OCI-LY1 (cell line): ENCODE results near the gene MYMX.

Experiments used
- H2AFZ ChIP-seq: fragments of 200-600 bp; sonication (generic), shearing (Covaris generic); 2 replicates; pipeline ENCODE4 v1.6.0; 2014; ENCODE audit warnings: antibody characterized with exemption, mild to moderate bottlenecking, low read length
- H3F3A ChIP-seq: fragments of 200-600 bp; sonication (generic), shearing (Covaris generic); 2 replicates; pipeline ENCODE4 v1.6.0; 2014; ENCODE audit warnings: mild to moderate bottlenecking, antibody characterized with exemption, low read length, moderate library complexity; ENCODE audit not compliant: insufficient read depth
- H3K27ac ChIP-seq: fragments of 200-600 bp; sonication (generic); 2 replicates; pipeline ENCODE4 v1.5.1; 2014; ENCODE audit warnings: low read length, mixed run types, mild to moderate bottlenecking, low read depth; ENCODE audit not compliant: poor library complexity, severe bottlenecking
- H3K27me3 ChIP-seq: fragments of 200-600 bp; sonication (generic); 2 replicates; pipeline ENCODE4 v1.6.0; 2014; ENCODE audit warnings: antibody characterized with exemption, mild to moderate bottlenecking, low read length, moderate library complexity; ENCODE audit not compliant: insufficient read depth
- H3K36me3 ChIP-seq: fragments of 200-600 bp; sonication (generic); 2 replicates; pipeline ENCODE4 v1.6.1; 2014; ENCODE audit warnings: mild to moderate bottlenecking, antibody characterized with exemption, low read length, moderate library complexity, mixed read lengths; ENCODE audit not compliant: insufficient read depth
- H3K4me1 ChIP-seq: fragments of 200-600 bp; sonication (generic); 2 replicates; pipeline ENCODE4 v1.5.1; 2014; ENCODE audit warnings: mild to moderate bottlenecking, low read length, moderate library complexity; ENCODE audit not compliant: insufficient read depth, severe bottlenecking
- H3K4me2 ChIP-seq: fragments of 200-600 bp; sonication (generic), shearing (Covaris generic); 2 replicates; pipeline ENCODE4 v1.6.1; 2014; ENCODE audit warnings: low read length
- H3K4me3 ChIP-seq: fragments of 200-600 bp; sonication (generic); 2 replicates; pipeline ENCODE4 v1.5.1; 2014; ENCODE audit warnings: low read length, low read depth, mild to moderate bottlenecking, mixed read lengths; ENCODE audit not compliant: poor library complexity, severe bottlenecking
- H3K79me2 ChIP-seq: fragments of 200-600 bp; shearing (Covaris generic); 2 replicates; pipeline ENCODE4 v1.6.1; 2016; ENCODE audit warnings: mixed run types, low read length, mixed read lengths; ENCODE audit not compliant: insufficient read depth
- H3K9ac ChIP-seq: fragments of 200-600 bp; sonication (generic), shearing (Covaris generic); 2 replicates; pipeline ENCODE4 v1.6.1; 2014; ENCODE audit warnings: mild to moderate bottlenecking, low read length, mixed read lengths
- H3K9me2 ChIP-seq: fragments of 200-600 bp; sonication (generic), shearing (Covaris generic); 2 replicates; pipeline ENCODE4 v1.6.1; 2014; ENCODE audit warnings: low read depth, mild to moderate bottlenecking, low read length, mixed read lengths
- H3K9me3 ChIP-seq: fragments of 200-600 bp; shearing (Covaris generic); 2 replicates; pipeline ENCODE4 v1.6.1; 2014; ENCODE audit warnings: low read length, mixed read lengths
- H4K20me1 ChIP-seq: fragments of 200-600 bp; sonication (generic), shearing (Covaris generic); 2 replicates; pipeline ENCODE4 v1.6.0; 2016; ENCODE audit warnings: mild to moderate bottlenecking, low read length; ENCODE audit not compliant: insufficient read depth
- EZH2 ChIP-seq: fragments of 200-600 bp; sonication (generic), shearing (Covaris generic); IDR thresholded peaks from 2 replicates; pipeline ENCODE4 v1.8.0; 2017; ENCODE audit warnings: borderline replicate concordance, mixed run types, mild to moderate bottlenecking, antibody characterized with exemption, low read length, moderate library complexity, mixed read lengths
- TF ChIP-seq, protein P1 (sequence below): fragments of 200-600 bp; sonication (generic), shearing (Covaris generic); IDR thresholded peaks from 2 replicates; pipeline ENCODE4 v1.5.1; 2017; ENCODE audit warnings: mild to moderate bottlenecking, antibody characterized with exemption, low read length, moderate library complexity, mixed read lengths

Gene MYMX

DNA sequence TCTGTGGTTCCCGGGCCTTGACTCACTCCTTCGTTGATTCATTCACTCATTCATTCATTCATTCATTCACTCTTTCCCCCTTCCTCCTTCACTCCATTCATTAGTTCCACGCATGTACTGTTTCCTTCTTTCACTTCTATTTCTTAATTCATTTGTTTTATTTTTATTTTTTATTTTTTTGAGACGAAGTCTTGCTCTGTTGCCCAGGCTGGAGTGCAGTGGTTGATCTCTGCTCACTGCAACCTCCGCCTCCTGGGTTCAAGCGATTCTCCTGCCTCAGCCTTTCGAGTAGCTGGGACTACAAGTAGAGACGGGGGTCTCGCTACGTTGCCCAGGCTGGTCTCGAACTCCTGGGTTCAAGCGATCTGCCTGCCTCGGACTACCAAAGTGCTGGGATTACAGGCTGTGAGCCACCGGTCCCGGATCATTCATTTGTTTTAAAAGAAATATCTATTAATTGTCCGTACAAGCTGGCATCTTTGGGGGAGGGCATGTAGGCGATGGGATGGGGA is 49.1 kb downstream of the MYMX start:
- no peaks in the 10 kb centered on the region for H3F3A ChIP-seq
- peaks cover 44% of the 10 kb centered on the region for H3K4me1 ChIP-seq
- H3K9ac ChIP-seq: no peak overlapping the region
- H4K20me1 ChIP-seq: no peaks in the 10 kb centered on the region
- H2AFZ ChIP-seq: no peak overlapping the region
- peak overlapping the region; percentile 91 for H3K4me2 ChIP-seq
- H3K27ac ChIP-seq: no peak overlapping the region
- no peaks in the 10 kb centered on the region for H3K9me3 ChIP-seq
- no peak for TF ChIP-seq EZH2
- TF ChIP-seq, protein P1, sequence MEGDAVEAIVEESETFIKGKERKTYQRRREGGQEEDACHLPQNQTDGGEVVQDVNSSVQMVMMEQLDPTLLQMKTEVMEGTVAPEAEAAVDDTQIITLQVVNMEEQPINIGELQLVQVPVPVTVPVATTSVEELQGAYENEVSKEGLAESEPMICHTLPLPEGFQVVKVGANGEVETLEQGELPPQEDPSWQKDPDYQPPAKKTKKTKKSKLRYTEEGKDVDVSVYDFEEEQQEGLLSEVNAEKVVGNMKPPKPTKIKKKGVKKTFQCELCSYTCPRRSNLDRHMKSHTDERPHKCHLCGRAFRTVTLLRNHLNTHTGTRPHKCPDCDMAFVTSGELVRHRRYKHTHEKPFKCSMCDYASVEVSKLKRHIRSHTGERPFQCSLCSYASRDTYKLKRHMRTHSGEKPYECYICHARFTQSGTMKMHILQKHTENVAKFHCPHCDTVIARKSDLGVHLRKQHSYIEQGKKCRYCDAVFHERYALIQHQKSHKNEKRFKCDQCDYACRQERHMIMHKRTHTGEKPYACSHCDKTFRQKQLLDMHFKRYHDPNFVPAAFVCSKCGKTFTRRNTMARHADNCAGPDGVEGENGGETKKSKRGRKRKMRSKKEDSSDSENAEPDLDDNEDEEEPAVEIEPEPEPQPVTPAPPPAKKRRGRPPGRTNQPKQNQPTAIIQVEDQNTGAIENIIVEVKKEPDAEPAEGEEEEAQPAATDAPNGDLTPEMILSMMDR: no peak
- H3K9me2 ChIP-seq: no peaks in the 10 kb centered on the region
- 0 out of 2 replicates have a peak, but pooled peaks cover 6% of the 10 kb centered on the region for H3K27me3 ChIP-seq
- no peaks in the 10 kb centered on the region for H3K79me2 ChIP-seq
- H3K36me3 ChIP-seq: peaks cover 12% of the 10 kb centered on the region; the same call in 1 of the 2 replicates
- peak overlapping the region; percentile 76 for H3K4me3 ChIP-seq

DNA sequence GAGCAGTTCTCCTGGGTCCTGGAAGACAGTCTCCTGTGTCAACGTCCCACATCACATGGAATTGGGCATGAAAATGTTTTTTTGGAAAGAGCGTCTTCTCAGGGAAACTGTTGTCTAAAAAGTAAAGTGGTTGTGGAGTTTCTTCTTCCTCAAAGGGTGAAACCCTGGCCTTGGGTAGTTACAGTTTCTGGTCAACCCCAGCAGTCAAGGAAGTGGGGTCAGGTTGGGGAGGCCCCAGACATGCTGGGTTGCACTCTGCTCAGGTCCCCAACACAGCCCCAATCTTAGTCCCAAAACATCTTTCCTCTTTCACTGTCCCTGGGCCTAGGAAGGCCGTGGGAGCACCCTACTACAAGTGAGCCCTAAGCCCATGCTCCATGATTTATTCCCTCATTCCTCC is 49.6 kb downstream of the MYMX start:
- peaks cover 38% of the 10 kb centered on the region for H3K4me1 ChIP-seq
- no peak overlapping the region for H3K27ac ChIP-seq
- H3K27me3 ChIP-seq: 0 out of 2 replicates have a peak, but pooled peaks cover 6% of the 10 kb centered on the region
- H3K4me2 ChIP-seq: no peak overlapping the region
- H3K9me3 ChIP-seq: no peaks in the 10 kb centered on the region
- no peak overlapping the region for H2AFZ ChIP-seq
- H3K36me3 ChIP-seq: peaks cover 12% of the 10 kb centered on the region; the same call in 1 of the 2 replicates
- H3K9ac ChIP-seq: no peak overlapping the region
- no peaks in the 10 kb centered on the region for H3F3A ChIP-seq
- no peaks in the 10 kb centered on the region for H4K20me1 ChIP-seq
- H3K79me2 ChIP-seq: no peaks in the 10 kb centered on the region
- H3K4me3 ChIP-seq: no peak overlapping the region
- TF ChIP-seq EZH2: no peak
- TF ChIP-seq, protein P1: no peak
- no peaks in the 10 kb centered on the region for H3K9me2 ChIP-seq

DNA sequence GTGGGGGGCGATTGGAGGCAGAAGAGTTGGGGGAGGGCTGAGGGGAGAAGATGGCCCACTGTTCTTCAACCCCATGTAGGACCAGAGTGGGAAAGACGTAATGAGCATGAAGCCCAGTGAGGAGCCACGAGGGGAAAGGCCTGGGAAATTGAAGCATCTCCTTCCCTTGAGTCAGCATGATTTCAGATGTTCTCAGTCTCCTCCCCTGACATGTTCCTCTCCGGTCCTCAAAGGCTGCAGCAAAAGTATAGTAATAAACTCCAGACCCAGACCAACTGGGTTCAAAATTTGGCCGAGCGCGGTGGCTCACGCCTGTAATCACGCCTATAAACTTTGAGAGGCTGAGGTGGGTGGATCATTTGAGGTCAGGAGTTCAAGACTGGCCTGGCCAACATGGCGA is 50.5 kb downstream of the MYMX start:
- H3K27me3 ChIP-seq: 0 out of 2 replicates have a peak, but pooled peaks cover 6% of the 10 kb centered on the region
- TF ChIP-seq EZH2: no peak
- TF ChIP-seq, protein P1: no peak
- no peak overlapping the region for H3K9ac ChIP-seq
- H3K4me3 ChIP-seq: no peak overlapping the region
- no peak overlapping the region for H3K27ac ChIP-seq
- H3K9me3 ChIP-seq: no peaks in the 10 kb centered on the region
- peaks cover 31% of the 10 kb centered on the region for H3K4me1 ChIP-seq
- no peaks in the 10 kb centered on the region for H3F3A ChIP-seq
- no peaks in the 10 kb centered on the region for H4K20me1 ChIP-seq
- H3K9me2 ChIP-seq: no peaks in the 10 kb centered on the region
- no peak overlapping the region for H3K4me2 ChIP-seq
- H3K36me3 ChIP-seq: peaks cover 4% of the 10 kb centered on the region; the same call in 1 of the 2 replicates
- H3K79me2 ChIP-seq: no peaks in the 10 kb centered on the region
- H2AFZ ChIP-seq: no peak overlapping the region
